ENCODE data around the gene R3HCC1L. TPM values are rescaled to one million over a fixed set of nuclear protein-coding genes. Genes with fewer than 3 reads are reported as not detected.

The R3HCC1L gene
- polyA plus RNA-seq (ENCODE audit: insufficient read length in 4 of 4), result 10 to 100 TPM; 10.0 to 23.1 (median 21.0) TPM

GRCh38 chr10:98134431-98135221 lies at the start of gene R3HCC1L:
Gene R3HCC1L, plus strand, starts transcription at chr10:98134657. Its CDS starts 73,458 bp downstream, at chr10:98208115.
- DNase-seq (ENCODE audit: low read depth in 4 of 4, low spot score in 3 of 4), result peak; percentile 68 to 78 (median 74)

- no peak for DNase-seq (ENCODE audit: low read depth in 4 of 4, low spot score in 3 of 4)
These were observed 49.2 kb upstream of the R3HCC1L start for GRCh38 chr10:98085238-98085637.

GRCh38 chr10:98086837-98087708 lies 47.4 kb upstream of the R3HCC1L start:
- DNase-seq (ENCODE audit: low read depth in 4 of 4, low spot score in 3 of 4), result no peak

- DNase-seq (ENCODE audit: low read depth in 4 of 4, low spot score in 3 of 4), result no peak
These were observed 46.1 kb upstream of the R3HCC1L start for GRCh38 chr10:98088186-98088971.

DNA sequence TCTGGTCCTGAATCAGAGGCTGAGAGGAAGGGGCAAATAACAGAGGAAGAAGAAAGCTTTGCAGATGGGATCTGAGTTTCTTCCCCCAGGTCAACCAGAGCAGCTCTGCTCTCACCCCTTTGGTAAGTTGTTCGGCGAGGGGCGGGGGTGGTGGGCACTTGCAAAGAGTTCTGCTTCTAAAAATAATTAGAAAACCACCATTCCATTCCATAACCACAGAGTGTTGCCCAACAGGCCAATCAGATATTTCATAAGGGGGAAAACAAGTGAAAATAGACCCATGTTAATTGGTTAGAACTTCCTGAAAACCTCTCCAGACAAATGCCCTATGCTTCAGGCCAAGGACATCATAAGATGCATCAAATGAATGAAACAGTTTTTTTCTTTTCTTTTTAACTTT lies 43.6 kb upstream of the R3HCC1L start:
- DNase-seq (ENCODE audit: low read depth in 4 of 4, low spot score in 3 of 4), result no peak

- no peak for DNase-seq (ENCODE audit: low read depth in 4 of 4, low spot score in 3 of 4)
These were observed 38.1 kb upstream of the R3HCC1L start for GRCh38 chr10:98096316-98096715.

- DNase-seq (ENCODE audit: low read depth in 4 of 4, low spot score in 3 of 4), result no peak
These were observed 37.7 kb upstream of the R3HCC1L start for GRCh38 chr10:98096731-98097130.

- DNase-seq (ENCODE audit: low read depth in 4 of 4, low spot score in 3 of 4), result no peak
These were observed 37.3 kb upstream of the R3HCC1L start for GRCh38 chr10:98097175-98097574.

GRCh38 chr10:98097616-98098015 lies 36.8 kb upstream of the R3HCC1L start:
- peak in 3 of 4 donors; percentile 8 to 42 (median 29) for DNase-seq (ENCODE audit: low read depth in 4 of 4, low spot score in 3 of 4)

- DNase-seq (ENCODE audit: low read depth in 4 of 4, low spot score in 3 of 4), result no peak
These were observed 36.2 kb upstream of the R3HCC1L start for GRCh38 chr10:98098247-98098646.

DNA sequence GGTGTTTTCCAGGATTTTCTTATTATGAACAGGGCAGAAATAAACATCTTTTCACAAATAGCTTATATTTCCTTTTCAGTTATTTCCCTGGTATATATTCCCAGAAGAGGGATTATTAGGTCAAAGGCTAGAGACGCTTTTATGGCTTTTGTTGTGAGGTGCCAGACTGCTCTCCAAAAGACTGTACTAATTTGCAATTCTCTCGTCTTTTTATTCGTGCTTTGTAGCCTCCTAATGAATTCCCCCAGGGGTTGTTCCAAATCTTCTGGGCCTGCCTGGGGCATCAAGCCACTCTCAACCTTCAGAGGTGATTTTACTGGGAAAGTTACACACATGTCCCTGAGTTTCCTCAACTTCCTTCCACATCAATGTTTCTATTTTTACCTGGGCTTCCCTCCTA lies 34.0 kb upstream of the R3HCC1L start:
- no peak for DNase-seq (ENCODE audit: low read depth in 4 of 4, low spot score in 3 of 4)

- no peak for DNase-seq (ENCODE audit: low read depth in 4 of 4, low spot score in 3 of 4)
These were observed 33.1 kb upstream of the R3HCC1L start for GRCh38 chr10:98101366-98101765.

DNA sequence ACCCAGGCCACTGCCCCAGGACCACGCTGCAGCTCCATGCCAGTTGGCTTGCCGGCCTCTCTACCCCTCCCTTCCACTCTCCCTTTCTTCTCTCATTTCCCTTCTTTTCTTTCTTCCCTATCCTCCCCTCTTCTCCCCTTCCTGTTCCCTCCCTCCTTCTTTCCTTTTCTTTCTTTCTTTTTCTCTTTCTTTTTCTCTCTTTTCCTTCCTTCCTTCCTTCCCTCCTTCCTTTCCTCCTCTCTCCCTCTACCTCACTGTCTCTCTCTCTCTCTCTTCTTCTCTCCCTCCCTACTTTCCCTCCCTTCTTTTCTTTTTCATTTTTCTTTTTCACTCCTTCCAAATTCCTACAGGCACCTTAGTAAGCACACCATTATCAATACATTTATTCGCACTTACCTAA lies 30.3 kb upstream of the R3HCC1L start:
- no peak for DNase-seq (ENCODE audit: low read depth in 4 of 4, low spot score in 3 of 4)

GRCh38 chr10:98106531-98106930 lies 27.9 kb upstream of the R3HCC1L start:
- DNase-seq (ENCODE audit: low read depth in 4 of 4, low spot score in 3 of 4), result no peak

DNA sequence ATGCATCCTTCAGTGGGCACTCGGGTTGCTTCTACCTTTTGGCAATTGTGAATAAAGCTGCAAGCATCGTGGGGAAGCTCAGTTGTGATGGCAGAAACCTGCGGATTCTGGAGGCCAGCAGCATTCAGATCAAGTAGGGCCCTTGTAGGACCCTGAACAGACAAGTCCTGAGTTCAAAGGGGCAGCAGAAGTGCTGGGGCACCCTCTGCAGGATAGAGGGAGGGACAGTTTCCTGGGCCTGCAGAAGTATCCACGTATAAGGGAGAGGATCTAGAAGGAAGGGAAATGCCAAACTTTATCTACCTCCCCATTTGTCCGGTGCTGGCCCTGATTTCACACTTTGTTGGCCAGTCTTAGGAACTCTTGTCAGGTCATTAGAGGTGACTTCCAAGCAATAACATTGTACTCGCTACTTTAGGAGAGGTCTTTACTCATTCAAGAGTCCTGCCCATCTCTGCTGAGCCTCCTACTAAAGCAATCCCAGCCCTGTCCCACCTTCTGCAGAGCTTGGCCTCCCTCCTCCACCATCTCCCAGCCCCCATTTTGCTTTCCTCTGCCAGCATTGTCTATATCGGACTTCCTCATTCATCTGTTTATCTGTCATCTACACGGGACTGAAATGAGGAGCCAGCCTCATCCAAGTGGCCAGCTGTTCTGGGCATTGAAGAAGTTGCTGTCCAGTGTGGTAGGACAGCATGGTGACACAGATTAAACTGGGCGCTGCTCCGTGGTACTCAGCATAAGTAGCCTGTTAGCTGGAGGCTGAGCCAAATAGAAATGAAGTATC lies 26.6 kb upstream of the R3HCC1L start:
- DNase-seq (ENCODE audit: low read depth in 4 of 4, low spot score in 3 of 4), result no peak

DNA sequence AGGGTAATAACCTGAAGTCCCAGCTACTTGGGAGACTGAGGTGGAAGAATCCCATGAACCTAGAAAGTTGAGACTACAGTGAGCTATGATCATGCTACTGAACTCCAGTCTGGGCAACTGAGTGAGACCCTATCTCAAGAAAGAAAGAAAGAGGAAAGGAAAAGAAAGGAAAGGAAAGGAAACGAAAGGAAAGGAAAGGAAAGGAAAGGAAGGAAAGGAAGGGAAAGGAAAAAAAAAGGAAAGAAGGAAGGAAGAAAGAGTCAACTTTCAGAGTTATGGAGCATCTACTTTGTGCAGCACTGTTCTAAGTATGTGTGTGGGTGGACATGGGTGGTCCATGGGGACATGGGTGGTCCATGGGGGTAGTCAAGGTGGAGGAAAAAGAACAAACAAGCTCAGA lies 24.1 kb upstream of the R3HCC1L start:
- no peak for DNase-seq (ENCODE audit: low read depth in 4 of 4, low spot score in 3 of 4)

- no peak for DNase-seq (ENCODE audit: low read depth in 4 of 4, low spot score in 3 of 4)
These were observed 19.2 kb upstream of the R3HCC1L start for GRCh38 chr10:98115031-98115787.

DNA sequence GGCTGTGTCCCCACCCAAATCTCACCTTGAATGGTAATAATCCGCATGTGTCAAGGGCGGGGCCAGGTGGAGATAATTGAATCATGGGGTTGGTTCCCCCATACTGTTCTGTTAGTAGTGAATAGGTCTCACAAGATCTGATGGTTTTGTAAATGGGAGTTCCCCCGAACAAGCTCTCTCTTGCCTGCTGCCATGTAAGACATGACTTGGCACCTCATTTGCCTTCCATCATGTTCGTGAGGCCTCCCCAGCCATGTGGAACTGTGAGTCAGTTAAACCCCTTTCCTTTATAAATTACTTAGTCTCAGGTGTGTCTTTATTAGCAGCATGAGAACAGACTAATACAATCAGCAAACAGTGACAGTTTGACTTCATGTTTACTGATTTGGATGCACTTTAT lies 14.6 kb upstream of the R3HCC1L start:
- no peak for DNase-seq (ENCODE audit: low read depth in 4 of 4, low spot score in 3 of 4)

- DNase-seq (ENCODE audit: low read depth in 4 of 4, low spot score in 3 of 4), result no peak
These were observed 8.4 kb upstream of the R3HCC1L start for GRCh38 chr10:98125940-98126631.

Data from left renal pelvis (tissue), 4 donors.